B cell (primary cell): ENCODE results near the gene CGB8.

ENCODE experiments used
- EZH2 ChIP-seq: IDR thresholded peaks from 2 replicates; pipeline ENCODE4 v1.6.1; 2012; ENCODE audit warnings: borderline replicate concordance, low read depth, mild to moderate bottlenecking, moderate library complexity, low read length; ENCODE audit not compliant: insufficient read depth, poor library complexity, severe bottlenecking
- TF ChIP-seq, protein P1 (sequence below): fragments of 200-600 bp; IDR thresholded peaks from one replicate; pipeline ENCODE4 v1.8.0; 2022; ENCODE audit warnings: antibody characterized with exemption, mild to moderate bottlenecking

DNA sequence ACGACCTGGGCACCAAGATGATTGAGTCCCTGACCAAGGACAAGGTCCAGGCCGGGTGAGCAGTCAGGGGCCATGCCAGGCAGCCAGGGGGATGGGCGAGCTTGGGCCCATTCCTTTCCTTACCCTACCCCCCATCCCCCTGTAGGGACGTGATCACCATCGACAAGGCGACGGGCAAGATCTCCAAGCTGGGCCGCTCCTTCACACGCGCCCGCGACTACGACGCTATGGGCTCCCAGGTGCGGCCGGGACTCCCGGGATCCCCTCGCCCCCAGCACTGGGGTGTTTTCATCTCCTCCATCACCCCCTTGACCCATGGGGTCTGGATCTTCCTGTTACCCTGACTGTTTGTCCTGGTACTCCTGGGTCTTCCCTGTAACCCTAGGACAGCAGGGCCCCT is 39.1 kb downstream of the CGB8 start:
- TF ChIP-seq, protein P1, sequence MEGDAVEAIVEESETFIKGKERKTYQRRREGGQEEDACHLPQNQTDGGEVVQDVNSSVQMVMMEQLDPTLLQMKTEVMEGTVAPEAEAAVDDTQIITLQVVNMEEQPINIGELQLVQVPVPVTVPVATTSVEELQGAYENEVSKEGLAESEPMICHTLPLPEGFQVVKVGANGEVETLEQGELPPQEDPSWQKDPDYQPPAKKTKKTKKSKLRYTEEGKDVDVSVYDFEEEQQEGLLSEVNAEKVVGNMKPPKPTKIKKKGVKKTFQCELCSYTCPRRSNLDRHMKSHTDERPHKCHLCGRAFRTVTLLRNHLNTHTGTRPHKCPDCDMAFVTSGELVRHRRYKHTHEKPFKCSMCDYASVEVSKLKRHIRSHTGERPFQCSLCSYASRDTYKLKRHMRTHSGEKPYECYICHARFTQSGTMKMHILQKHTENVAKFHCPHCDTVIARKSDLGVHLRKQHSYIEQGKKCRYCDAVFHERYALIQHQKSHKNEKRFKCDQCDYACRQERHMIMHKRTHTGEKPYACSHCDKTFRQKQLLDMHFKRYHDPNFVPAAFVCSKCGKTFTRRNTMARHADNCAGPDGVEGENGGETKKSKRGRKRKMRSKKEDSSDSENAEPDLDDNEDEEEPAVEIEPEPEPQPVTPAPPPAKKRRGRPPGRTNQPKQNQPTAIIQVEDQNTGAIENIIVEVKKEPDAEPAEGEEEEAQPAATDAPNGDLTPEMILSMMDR = no peak
- TF ChIP-seq EZH2 = no peak
